Endodermal cell (in vitro differentiated cells): Measurements from ENCODE around the gene SRSF7. TPM values are rescaled to one million over a fixed set of nuclear protein-coding genes. Genes with fewer than 3 reads are reported as not detected.

Experiments used
- DNase-seq: peaks from one replicate; pipeline ENCODE4 v3.0.0-alpha.2; 2017
- H3K27ac ChIP-seq: 2 replicates; pipeline ENCODE4 v1.5.1; 2013; ENCODE audit warnings: mild to moderate bottlenecking, low read depth, low read length, moderate library complexity
- H3K27me3 ChIP-seq: 2 replicates; pipeline ENCODE4 v1.6.1; 2013; ENCODE audit warnings: mild to moderate bottlenecking, low read length, moderate library complexity; ENCODE audit not compliant: insufficient read depth, control insufficient read depth, poor library complexity, severe bottlenecking
- H3K36me3 ChIP-seq: 2 replicates; pipeline ENCODE4 v1.7.0; 2013; ENCODE audit warnings: mild to moderate bottlenecking, low read length, moderate library complexity; ENCODE audit not compliant: control insufficient read depth, insufficient read depth
- H3K4me1 ChIP-seq: one replicate; pipeline ENCODE4 v1.7.0; 2013; ENCODE audit warnings: low read length; ENCODE audit not compliant: control insufficient read depth, insufficient read depth
- H3K4me3 ChIP-seq: 2 replicates; pipeline ENCODE4 v1.5.1; 2013; ENCODE audit warnings: mild to moderate bottlenecking, low read length, moderate library complexity
- H3K9ac ChIP-seq: 2 replicates; pipeline ENCODE4 v1.6.1; 2013; ENCODE audit warnings: mild to moderate bottlenecking, low read length, moderate library complexity; ENCODE audit not compliant: poor library complexity, severe bottlenecking; ENCODE audit errors: extremely low read depth
- H3K9me3 ChIP-seq: 2 replicates; pipeline ENCODE4 v1.6.1; 2013; ENCODE audit warnings: mild to moderate bottlenecking, low read length, moderate library complexity; ENCODE audit not compliant: control insufficient read depth
- H3K27ac Mint-ChIP-seq: 2 replicates; pipeline ENCODE4 v1.8.0; 2020; ENCODE audit warnings: mixed read lengths
- H3K27me3 Mint-ChIP-seq: 2 replicates; pipeline ENCODE4 v1.8.0; 2021; ENCODE audit warnings: mild to moderate bottlenecking, mixed read lengths; ENCODE audit not compliant: insufficient read depth
- H3K36me3 Mint-ChIP-seq: 2 replicates; pipeline ENCODE4 v1.8.0; 2020; ENCODE audit warnings: low read depth, mixed read lengths
- H3K4me1 Mint-ChIP-seq: 2 replicates; pipeline ENCODE4 v1.8.0; 2020; ENCODE audit warnings: mixed read lengths
- H3K4me3 Mint-ChIP-seq: 2 replicates; pipeline ENCODE4 v1.8.0; 2020; ENCODE audit warnings: mild to moderate bottlenecking, moderate library complexity, mixed read lengths
- H3K9me3 Mint-ChIP-seq: 2 replicates; pipeline ENCODE4 v1.8.0; 2020; ENCODE audit warnings: mild to moderate bottlenecking, mixed read lengths
- WGBS, 2 experiments: methylation state at CpG; one replicate each; pipeline versions ENCODE4 v1.1.5 to v1.1.7; 2013; ENCODE audit warnings: missing lambda C conversion rate in 2 of 2, mixed read lengths in 1 of 2; ENCODE audit not compliant: insufficient coverage in 1 of 2, insufficient read length in 1 of 2; 5-methylcytosine and 5-hydroxymethylcytosine counted together
- total RNA-seq, 2 donors: library from RNA; stranded (reverse); fragmentation: NEBNext Ultra II Directional in 1 of 2; extraction: Animal tissue kit (Norgen Biotek cat#: 25700) in 1 of 2; gene quantifications; 2 replicates in 1 of 2; 3 replicates in 1 of 2; pipeline ENCODE4 v1.2.1, GENCODE V29; 2021
- TF ChIP-seq, protein P1 (sequence below): fragments of 200-600 bp; sonication (generic); conservative IDR thresholded peaks from 2 replicates; pipeline ENCODE4 v1.5.0; 2021; ENCODE audit warnings: antibody characterized with exemption, mild to moderate bottlenecking

SRSF7 gene
- total RNA-seq, 2 donors from 2014 or later = 306 to 332 TPM

GRCh38 chr2:38747819-38748218, 3.3 kb downstream of the SRSF7 start:
- WGBS, 2 experiments = 94 to 100% methylated on average over 4 to 5 of the region's 5 CpGs

DNA sequence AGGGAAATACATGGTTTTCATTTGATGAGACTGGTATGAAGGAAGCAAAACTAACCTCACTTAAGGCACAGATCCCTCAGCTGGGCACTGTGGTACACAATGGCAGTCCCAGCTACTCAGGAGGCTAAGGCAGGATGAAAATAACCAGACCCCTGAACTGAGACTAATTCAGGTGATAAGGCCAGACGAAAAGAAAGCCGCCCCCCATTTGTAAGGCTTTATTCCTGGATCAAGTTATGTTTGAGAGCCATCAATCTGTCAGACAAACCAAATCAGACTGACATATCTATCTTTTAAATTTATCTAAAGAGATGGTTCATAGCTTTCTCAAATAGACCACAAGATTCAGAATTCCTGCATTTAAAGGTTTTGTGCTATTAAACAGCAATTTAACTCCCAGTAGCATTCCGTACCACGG, 4.1 kb downstream of the SRSF7 start:
- no peak overlapping the region for H3K9ac ChIP-seq
- H3K27me3 ChIP-seq = no peaks in the 10 kb centered on the region
- no peak overlapping the region for H3K27ac ChIP-seq
- no peaks in the 10 kb centered on the region for H3K9me3 ChIP-seq
- Mint-ChIP-seq H3K36me3 (peaks cover 81% of the 10 kb centered on the region), H3K27me3 (no peaks in the 10 kb centered on the region), H3K4me3 (peak overlapping the region; percentile 8), H3K9me3 (no peaks in the 10 kb centered on the region), H3K4me1 (peaks cover 37% of the 10 kb centered on the region), H3K27ac (no peak overlapping the region)
- peaks cover 74% of the 10 kb centered on the region for H3K36me3 ChIP-seq
- TF ChIP-seq, protein P1, sequence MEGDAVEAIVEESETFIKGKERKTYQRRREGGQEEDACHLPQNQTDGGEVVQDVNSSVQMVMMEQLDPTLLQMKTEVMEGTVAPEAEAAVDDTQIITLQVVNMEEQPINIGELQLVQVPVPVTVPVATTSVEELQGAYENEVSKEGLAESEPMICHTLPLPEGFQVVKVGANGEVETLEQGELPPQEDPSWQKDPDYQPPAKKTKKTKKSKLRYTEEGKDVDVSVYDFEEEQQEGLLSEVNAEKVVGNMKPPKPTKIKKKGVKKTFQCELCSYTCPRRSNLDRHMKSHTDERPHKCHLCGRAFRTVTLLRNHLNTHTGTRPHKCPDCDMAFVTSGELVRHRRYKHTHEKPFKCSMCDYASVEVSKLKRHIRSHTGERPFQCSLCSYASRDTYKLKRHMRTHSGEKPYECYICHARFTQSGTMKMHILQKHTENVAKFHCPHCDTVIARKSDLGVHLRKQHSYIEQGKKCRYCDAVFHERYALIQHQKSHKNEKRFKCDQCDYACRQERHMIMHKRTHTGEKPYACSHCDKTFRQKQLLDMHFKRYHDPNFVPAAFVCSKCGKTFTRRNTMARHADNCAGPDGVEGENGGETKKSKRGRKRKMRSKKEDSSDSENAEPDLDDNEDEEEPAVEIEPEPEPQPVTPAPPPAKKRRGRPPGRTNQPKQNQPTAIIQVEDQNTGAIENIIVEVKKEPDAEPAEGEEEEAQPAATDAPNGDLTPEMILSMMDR = no peak
- 94 to 100% methylated on average over 4 of the region's 4 CpGs for WGBS, 2 experiments
- peak overlapping the region; percentile 99 for H3K4me3 ChIP-seq
- peaks cover 1% of the 10 kb centered on the region for H3K4me1 ChIP-seq
- DNase-seq = no peak

More at GRCh38 chr2:38747819-38748218, 3.3 kb downstream of the SRSF7 start:
- Mint-ChIP-seq H3K27me3 (no peaks in the 10 kb centered on the region), H3K27ac (peak overlapping the region; percentile 81), H3K36me3 (peaks cover 74% of the 10 kb centered on the region), H3K4me3 (peak overlapping the region; percentile 100), H3K4me1 (peaks cover 42% of the 10 kb centered on the region), H3K9me3 (no peaks in the 10 kb centered on the region)
- Histone ChIP-seq H3K27ac (no peak overlapping the region), H3K27me3 (no peaks in the 10 kb centered on the region), H3K4me1 (peaks cover 4% of the 10 kb centered on the region), H3K9me3 (no peaks in the 10 kb centered on the region), H3K4me3 (peak overlapping the region; percentile 99), H3K9ac (no peak overlapping the region), H3K36me3 (peaks cover 71% of the 10 kb centered on the region)
- TF ChIP-seq, protein P1 = no peak
- DNase-seq = no peak

- Mint-ChIP-seq H3K36me3 (peaks cover 87% of the 10 kb centered on the region), H3K4me1 (peaks cover 34% of the 10 kb centered on the region), H3K27ac (no peak overlapping the region), H3K4me3 (no peak overlapping the region), H3K9me3 (peaks cover 4% of the 10 kb centered on the region), H3K27me3 (no peaks in the 10 kb centered on the region)
- no peak for DNase-seq
- Histone ChIP-seq H3K27me3 (no peaks in the 10 kb centered on the region), H3K4me1 (no peaks in the 10 kb centered on the region), H3K36me3 (peaks cover 87% of the 10 kb centered on the region), H3K27ac (no peak overlapping the region), H3K9ac (no peak overlapping the region), H3K9me3 (no peaks in the 10 kb centered on the region), H3K4me3 (no peak overlapping the region)
- TF ChIP-seq, protein P1 = no peak
- 87 to 96% methylated on average over 9 of the region's 9 CpGs for WGBS, 2 experiments
Measured at GRCh38 chr2:38745267-38745666, 5.9 kb downstream of the SRSF7 start.
